GM12801 (cell line): ENCODE data around the gene STPG4.

Experiments
- CTCF ChIP-seq: IDR thresholded peaks from one replicate; pipeline ENCODE4 v1.5.1; 2011; ENCODE audit warnings: control low read depth; ENCODE audit not compliant: insufficient read length; ENCODE audit errors: extremely low read depth

STPG4 gene

GRCh38 chr2:47180531-47180930 is 25.4 kb upstream of the STPG4 start:
- TF ChIP-seq CTCF = no peak

- TF ChIP-seq CTCF = no peak
These were observed 24.3 kb upstream of the STPG4 start for GRCh38 chr2:47179388-47179787.

- no peak for TF ChIP-seq CTCF
These were observed 23.2 kb upstream of the STPG4 start for GRCh38 chr2:47178341-47178740.

GRCh38 chr2:47177043-47177565 is 22.0 kb upstream of the STPG4 start:
- no peak for TF ChIP-seq CTCF

- no peak for TF ChIP-seq CTCF
These were observed 19.7 kb upstream of the STPG4 start for GRCh38 chr2:47174733-47175361.

- no peak for TF ChIP-seq CTCF
These were observed 19.1 kb upstream of the STPG4 start for GRCh38 chr2:47173986-47174732.

GRCh38 chr2:47172922-47173695 is 18.0 kb upstream of the STPG4 start:
- no peak for TF ChIP-seq CTCF
